HG02610 (cell line): Measurements from ENCODE around the gene INTS11.

Source experiments
- ATAC-seq: cut with Tn5 transposase; IDR thresholded peaks from one replicate; pipeline ENCODE4 v1.9.1; 2021; ENCODE audit warnings: mild to moderate bottlenecking, moderate library complexity; ENCODE audit not compliant: unreplicated experiment

INTS11 gene

DNA sequence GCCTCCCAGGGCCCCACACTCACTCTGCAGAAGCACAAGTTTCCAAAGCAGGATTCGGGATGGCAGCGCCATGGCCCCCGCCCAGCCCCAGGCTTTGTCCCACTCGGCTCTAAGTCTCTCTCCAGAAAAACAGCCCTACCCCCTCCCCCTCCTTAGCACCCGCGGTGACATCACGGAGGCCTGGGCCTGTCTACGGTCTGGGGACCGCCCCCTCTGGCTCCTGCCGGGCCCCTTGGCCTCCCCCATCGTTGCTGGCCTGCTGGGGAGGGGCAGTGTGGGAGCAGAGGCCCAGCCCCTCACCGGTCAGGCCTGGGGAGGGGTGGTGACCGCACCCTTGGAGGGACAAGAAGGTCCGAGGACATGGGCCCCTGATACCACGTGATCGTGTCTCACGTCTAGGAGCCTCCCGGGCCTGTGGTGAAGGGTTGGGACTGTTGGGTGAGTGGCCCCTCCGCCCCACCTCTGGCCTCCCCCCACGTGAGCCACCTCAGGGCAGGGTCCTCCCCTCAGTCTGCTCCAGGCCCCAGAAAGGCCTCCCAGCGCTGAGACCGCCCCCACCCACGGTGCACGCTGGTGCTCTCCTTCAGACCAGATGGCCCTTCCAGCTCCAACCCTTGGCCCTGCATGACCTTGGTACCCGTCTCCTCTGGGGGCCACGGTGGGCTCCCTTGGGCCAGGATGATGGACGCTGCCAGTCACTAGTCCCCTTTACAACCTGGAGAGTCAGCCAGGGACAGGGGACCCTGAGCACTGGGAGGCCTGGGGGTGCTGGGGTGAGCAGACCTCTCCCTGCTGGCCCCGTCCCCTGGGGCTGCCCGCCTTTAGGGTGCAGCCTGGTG lies 34.2 kb upstream of the INTS11 start, which contains the start of gene MXRA8:
Gene MXRA8, minus strand, starts transcription at position 123 of the 839 bp plus-strand sequence. Its CDS starts 51 bp downstream, at position 72.
- ATAC-seq, result no peak

DNA sequence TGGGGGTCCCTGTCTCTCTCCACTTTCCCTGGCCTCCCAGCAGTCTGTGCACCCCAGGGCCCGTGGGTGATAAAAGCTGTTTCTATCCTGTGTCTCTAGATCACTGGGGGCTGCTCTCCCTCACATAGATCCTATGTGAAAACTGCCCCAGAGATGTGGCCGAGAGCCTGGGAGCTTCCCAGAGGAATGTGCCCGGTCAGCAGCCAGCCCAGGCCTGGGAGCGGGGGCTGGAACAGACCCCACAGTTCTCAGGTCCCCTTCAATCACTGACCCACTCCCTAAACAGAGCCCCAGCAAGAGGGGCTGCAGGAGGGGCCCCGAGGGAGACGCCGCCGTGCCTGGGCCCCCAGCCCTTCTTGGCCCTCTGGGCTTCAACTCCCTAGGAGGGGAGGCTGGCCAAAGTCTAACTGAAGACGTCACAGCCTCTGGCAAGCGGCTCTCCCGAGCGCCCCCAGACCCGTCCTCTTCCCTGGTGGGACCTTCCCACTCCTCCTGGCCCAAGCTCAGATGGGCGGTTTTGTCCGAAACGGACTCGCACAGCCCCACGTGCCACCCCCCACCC lies 33.5 kb upstream of the INTS11 start:
- no peak for ATAC-seq

DNA sequence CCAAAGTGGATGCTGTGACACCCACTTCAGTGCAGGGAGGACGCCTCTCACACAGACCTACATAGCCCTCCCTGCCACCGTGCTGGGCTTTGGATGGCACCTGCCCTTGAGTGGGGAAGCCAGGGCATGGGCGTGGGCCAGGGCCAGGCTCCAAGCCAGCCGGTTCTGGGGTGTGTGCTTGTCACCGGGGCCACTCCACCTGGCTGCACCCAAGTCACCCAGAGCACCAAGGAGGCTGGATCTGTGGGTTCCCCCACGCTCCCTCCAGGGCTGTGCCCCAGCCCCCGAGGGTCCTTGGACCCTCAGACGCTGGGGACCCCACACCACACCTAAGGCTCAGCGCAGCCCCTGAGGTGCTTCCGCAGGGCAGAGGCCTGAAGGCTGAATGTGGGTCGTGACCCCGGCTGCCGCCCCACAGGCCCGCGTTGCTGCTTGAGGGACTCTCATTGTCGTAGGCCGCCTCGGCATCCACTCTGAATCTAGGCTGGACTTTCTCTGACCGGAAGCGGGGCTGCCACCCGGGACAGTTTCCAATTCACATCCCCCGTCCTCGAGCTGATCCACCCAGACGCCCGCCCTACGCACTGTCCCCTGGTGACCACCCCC lies 32.4 kb upstream of the INTS11 start:
- no peak for ATAC-seq

DNA sequence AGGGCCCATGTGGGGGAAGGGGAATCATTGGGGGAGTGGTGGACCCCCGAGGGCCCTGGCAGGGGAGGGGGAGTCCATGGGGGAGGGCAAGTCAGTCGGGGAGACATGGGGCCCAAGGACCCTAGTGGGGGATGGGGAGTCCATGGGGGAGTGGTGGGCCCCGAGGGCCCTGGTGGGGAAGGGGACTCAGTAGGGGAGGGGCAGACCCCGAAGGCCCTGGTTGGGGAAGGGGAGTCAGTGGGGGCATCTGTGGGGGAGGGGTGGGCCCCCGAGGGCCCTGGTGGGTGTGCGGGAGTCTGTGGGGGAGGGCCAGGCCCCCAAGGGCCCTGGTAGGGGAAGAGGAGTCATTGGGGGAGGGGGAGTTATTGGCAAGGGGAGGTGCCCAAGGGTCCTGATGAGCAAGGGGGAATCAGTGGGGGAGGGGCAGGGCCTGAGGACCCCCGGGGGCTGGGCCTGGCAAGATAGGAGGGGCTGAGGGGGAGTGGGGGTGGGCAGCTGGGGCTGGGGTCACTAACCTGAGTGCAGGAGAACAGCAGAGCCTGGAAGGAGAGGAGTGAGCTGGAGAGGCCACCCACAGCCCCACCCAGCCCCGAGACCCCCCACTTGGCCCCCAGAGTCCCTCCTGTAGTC lies 31.8 kb upstream of the INTS11 start:
- no peak for ATAC-seq

DNA sequence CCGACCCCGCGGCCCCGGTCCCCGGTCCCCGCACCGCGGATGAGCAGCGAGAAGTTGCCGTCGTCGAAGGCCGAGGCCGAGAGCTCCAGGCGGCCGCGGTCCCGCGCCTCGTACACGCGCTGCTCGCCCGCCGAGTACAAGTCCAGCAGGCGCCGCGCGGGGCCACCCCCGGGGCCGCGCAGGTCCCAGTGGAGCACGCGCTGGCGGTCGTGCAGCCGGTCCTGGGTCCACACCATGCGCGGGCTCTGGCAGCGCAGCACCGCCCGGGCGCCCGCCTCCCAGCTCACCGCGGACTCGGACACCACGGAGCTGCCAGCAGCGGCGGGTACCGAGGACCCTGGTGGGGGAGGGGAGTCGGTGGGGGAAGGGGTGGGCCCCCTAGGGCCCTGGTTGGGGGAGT lies 31.0 kb upstream of the INTS11 start:
- ATAC-seq, result no peak

DNA sequence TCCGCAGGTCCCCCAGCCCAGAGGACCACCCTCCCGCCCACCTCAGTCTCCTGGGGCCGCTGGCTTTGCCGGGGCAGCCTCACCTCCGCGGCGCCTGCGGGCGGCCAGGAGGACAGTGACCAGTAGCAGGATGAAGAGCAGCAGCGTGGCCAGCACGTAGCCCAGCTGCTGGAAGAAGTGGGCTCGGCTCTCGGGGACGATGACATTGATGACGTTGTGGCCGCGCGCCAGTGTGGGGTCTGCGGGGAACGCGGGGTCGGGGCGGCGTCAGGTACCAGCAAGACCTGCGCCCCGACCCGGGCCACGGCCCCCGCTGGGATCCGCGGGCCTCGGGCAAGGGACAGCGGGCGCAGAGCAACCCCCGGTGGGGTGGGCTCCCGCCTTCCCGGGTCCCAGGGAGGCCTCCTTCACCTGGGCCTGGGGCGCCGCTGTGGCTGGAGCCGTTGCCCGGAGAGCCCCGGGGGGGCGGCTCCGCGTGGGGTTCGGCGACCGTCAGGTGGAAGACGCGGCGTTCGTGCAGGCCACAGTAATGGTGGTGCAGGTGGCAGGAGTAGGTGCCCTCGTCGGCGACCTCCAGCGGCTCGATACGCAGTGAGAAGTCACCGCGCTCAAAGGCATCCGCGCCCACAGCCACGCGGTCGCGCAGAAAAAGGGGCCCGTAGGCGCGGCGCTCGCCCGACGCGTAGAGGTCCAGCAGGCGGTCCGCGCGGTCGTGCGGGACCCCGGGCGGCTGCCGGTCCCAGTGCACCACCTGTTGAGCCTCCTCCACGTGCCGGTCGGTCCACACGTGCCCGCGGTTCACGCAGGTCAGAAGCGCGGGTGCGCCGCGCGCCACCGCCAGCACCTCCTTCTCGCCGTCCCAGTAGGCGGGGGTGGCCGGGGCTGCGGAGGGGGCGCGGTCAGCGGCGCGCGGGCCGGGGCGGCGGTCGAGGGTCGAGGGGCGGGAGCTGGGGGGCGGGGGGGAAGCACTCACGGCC lies 30.1 kb upstream of the INTS11 start:
- ATAC-seq, result no peak

DNA sequence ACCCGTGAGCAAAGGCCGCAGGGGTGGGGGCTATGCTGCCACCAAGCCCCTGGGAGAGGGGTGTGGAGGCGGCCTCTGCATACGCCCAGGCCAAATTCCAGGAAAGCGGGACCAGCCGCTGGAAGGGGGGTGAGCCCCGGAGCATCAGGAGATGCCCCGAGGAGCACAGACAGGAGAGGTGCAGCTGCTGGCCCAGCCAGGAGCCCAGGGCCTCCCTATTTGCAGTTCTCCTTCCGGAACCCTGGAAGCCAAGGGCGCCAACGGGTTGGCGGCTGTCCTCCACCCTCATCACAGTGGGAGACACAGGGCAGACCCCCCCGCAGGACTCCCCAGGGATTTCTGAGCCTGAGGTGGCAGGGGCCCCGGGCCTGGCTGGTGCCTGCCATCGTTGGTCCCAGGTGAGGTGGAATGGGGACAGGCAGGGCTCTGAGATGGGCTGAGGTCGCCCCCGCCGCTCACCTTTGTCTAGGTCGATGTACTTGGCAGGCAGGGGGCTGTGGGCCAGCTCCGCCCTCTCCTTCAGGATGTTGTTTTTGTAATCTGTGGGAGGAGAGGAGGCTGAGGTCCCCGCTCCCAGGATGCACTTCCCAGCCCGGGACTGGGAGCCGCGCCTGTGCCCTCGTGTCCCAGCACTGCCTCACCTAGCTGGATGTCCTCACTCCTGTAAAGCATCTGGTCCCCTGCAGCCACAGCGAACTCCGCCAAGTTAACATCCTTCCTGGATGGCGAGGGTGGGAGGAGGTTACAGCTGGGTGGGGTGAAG lies 29.1 kb upstream of the INTS11 start:
- ATAC-seq, result no peak

DNA sequence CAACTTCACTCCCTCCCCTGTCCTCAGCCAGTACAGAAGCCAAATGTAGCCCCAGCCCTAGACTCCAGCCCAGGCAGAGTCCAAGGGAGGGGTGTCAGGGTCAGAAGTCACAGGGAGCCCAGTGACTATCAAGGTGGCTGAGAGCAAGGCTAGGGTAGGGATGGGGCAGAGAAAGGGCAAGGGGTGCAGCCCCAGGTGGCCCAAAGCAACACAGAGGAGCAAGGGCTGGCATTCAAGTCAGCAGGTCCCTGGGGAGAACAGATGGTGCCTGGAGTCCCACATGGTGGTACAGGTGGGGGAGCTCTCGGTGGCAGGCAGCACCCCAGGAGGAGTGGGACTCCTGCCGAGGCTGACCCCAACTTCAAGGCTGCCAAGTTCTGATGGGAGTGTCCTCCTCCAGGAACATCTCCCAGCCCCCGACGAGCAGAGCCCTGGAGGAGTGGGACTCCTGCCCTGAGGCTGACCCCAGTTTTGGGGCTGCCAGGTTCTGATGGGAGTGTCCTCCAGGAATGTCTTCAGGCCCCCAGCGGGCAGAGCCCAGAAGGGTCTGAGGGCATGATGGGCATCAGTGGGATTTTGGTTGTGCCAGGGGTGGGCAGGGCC lies 28.4 kb upstream of the INTS11 start:
- ATAC-seq, result no peak

DNA sequence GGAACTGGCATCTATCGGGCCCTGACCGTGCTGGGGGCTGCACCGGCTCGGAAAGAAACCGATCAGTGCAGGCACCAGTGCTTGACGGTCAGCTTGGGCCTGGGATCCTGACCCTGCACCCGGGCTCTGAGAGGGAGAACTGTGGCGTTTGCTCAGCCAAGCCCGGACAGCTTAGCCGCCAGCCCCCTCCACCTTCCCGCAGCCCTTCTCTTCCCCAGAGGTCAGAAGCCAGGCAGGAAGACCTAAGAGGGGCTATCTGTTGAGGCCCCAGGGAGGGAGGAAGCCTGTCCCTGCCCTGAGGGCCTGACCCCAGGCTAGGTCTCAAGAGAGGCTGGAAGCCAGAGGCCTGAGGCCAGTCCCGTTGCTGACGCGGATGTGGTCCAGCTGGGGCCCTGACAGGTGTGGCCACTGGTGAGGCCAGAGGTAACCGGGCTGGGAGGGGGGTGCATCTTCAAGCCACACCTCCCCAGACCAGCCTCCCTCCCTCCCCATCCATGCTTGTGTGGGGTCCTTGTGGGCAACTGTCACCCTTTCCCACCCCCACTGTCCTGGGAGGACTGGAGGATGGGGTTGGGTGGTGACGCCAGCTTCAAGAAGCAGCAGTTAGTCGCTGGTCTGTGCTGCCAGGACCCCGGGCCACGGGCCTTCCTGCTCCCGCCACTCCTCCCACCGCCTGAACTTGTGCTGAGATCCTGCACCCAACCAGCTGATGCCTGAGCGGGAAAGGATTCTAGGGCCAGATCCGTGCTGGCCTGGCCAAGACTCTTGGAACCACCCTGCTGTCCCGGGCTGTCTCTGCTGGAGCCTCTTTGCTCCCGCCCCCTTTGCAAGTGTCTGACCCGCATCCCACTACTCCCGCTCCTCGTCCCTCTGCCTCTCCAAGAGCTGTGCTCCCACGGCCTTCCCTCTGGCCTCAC lies 27.3 kb upstream of the INTS11 start:
- ATAC-seq, result no peak

DNA sequence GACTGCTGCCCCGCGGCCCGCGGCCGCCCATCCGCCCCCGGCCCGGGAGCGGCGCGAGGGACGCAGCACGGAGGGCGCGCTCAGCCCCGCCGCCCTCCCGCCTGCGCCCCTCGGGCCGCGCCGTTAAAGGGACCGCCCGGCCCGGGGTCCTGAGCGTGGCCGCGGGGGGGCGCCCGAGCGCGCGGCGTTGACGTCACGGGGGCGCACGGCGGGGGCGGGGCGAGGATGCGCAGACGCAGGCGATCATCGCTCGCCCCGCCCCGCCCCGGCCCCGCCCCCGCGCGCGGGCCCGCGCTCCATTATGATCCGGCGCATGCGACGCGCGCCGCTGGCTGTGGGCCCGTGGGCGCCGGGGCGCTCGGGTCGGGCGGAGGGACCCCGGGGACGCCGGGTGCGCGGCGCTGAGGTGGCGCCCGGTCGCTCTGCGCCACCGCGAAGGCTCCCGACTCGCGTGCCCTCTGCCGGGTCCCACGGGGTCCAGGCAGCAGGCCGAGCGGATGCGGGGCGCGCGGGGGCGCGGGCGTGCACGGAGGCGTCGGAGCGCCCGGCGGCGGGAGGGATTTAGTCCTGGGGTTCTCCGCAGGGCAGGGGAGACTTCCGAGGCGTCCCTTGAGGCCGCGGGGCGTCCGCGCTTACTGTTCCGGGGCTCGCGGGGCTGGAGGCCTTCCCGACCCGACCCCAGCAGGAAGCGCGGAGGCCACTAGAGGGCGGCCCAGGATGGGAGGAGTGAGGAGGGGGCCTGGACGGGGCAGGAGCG lies 25.0 kb upstream of the INTS11 start, which contains the start of gene DVL1:
Gene DVL1, minus strand, starts transcription at position 163 of the 757 bp plus-strand sequence. CDS start 353 bp downstream, outside the sequence.
- peak; percentile 70 for ATAC-seq

DNA sequence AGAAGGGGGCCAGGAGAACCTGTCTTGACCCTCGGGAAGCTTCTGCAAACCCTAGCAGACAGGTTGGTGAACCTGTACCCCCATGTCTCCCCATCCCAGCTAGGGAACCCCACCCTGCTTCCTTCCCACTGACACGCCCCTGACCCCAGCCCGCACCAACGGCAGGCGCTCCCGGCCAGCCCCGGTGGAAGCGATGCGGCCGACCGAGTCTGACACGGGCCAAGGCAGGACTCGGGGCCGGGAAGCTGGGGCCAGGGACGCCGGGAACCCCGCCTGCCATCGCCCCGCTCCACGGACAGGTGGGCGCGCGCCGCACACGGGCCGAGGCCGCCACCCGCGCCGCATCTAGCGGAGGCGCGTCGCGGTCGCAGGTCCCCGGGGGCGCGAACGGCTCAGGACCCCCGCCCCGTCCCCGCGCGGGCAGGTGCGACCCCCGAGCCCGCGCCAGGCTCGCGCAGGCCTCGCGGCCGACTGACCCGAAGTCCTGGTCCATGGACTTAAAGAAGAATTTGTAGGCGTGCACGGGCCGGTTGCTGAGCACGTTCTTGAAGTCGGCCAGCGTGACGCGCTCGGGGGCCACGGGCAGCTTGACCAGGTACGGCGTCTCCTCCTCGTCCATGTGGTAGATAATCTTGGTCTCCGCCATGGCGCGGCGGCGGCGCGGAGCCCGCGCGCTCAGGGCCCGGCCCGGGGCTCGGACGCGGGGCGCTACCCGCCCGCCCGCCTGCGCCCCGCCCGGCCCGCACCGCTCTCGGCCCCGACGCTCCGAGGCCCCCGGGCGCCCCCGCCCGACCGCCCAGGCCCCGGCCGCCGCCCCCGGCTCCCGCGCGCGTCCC lies 24.2 kb upstream of the INTS11 start:
- ATAC-seq, result peak; percentile 31

DNA sequence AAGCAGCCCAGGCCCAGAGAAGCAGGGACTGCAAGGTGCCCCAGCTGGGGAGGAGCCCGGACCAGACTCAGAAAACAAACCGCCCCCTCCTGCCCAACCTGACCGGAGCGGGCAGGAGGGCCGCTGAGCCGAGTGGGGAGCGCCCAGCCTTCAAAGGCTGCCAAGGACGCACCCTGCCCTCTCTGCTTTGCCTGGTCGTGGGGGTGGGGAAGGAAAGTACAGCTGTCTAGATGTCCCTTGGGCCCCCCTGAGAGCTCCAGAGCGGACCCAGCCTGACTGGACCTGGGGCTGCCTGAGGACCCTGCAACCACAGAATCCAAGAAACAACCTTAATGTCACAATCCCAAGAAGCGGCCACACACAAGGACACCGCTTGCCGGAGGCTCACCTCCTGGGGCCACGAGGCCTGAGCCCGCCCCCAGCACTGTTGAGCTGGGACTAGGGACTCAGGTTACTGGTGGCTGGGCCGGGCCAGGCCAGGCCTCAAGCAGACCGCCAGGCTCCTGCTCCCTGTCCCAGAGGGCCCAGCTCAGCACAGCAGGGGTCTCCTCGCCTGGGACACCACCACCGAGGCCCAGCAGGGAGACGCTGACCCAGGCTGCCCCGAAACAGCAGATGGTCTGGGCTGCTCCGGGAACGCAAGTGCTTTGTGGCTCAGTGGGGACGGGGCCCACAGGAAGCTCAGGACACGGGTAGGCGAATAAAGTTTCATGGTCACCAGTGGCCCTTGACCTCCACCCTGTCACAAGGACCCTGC lies 23.4 kb upstream of the INTS11 start:
- no peak for ATAC-seq

DNA sequence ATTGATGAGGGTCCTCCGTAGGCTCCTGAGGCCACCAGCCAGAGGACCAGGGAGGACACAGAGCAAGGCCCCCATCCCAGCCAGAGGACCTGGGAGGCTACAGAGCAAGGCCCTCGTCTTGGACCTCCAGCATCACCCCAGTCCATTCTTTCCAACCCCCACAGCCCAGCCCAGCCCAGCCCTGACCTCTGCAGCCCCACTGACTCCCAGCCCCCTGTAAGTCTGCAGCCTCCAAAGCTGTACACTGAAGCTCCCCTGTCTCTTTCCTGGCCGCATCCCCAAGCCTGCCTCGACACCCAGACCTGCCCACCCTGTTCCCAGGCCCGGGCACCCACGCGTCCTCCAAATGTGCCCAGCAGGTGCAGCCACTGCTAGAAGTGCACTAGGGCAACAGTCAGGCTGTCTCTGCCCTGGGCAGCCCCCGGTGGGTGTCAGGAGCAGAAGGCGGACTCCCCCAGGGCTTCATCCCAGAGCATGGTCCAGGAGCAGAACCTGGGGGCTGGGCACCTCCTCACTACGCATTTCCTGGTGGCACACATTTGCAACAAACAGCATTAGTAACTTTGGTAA lies 22.7 kb upstream of the INTS11 start:
- ATAC-seq, result no peak

DNA sequence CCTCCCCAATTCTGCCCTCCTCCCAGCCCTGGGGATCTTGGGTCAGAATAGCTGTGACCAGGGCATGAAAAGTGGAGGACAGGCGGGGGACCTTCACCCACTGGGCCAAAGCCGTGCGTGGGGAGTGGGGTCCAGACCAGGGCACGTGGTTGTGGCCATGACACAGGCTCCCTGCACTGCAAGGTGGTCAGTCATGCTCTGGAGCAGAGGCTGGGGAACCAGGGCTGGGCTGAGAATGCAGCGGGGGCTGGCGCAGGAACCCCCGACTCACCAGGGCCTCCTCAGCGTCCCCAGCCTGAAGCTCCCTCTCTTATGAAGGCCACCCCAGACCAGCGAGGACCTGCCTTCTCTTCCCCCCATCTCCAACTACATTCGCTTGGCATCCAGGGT lies 22.0 kb upstream of the INTS11 start:
- no peak for ATAC-seq

DNA sequence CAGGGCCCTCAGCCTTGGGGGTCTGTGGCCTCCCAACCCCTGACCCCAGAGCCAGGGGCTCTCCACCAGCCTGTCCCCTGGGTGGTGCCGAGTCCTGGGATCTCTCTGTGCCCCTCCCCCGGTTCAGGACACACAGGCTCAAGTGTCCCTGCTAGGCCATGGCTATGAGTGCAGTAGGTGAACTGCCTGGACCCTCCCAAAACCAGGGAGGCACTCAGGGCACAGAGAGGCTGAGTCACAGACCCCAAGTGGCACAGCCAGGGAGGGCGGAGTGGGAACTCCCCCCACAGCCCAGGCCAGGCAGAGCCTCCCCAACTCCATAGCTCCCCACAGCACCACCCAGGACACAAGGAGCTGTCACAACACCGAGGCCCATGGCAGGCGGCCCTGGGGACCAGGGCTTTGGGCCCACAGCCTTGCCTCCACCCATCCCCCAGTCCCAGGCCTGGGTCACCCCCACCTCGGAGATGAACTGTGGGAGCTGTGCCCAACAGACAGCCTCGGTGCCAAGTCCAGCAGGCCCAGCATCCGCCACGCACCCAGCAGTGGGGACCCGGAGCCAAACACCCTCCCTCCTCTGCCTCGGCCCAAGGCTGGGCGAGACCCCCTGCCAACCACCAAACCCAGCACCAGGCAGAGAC lies 21.5 kb upstream of the INTS11 start:
- ATAC-seq, result no peak
